Measurements from ENCODE around the gene TRIM67. TPM values are rescaled to one million over a fixed set of nuclear protein-coding genes. Genes with fewer than 3 reads are reported as not detected.

TRIM67 gene
- total RNA-seq, 1 donor from 2014 or later = not detected

DNA sequence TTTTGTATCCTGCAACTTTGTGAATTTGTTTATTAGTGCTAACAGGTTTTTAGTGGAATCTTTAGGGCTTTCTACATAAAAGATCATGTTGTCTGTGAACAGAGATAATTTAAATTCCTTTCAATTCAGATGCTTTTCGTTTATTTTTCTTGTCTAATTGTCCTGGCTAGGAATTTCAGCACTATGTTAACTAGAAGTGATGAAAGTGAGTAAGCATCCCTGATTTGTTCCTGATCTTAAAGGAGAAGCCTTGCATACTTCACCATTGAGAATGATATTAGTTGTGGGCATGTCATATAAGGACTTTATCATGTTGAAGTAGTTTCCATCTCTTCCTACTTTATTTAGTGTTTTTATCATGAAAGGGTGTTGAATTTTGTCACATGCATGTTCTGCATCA is 23.6 kb upstream of the TRIM67 start:
- H3K27ac ChIP-seq = no peak overlapping the region
- DNase-seq (ENCODE audit: low spot score in 2 of 2) = no peak

DNA sequence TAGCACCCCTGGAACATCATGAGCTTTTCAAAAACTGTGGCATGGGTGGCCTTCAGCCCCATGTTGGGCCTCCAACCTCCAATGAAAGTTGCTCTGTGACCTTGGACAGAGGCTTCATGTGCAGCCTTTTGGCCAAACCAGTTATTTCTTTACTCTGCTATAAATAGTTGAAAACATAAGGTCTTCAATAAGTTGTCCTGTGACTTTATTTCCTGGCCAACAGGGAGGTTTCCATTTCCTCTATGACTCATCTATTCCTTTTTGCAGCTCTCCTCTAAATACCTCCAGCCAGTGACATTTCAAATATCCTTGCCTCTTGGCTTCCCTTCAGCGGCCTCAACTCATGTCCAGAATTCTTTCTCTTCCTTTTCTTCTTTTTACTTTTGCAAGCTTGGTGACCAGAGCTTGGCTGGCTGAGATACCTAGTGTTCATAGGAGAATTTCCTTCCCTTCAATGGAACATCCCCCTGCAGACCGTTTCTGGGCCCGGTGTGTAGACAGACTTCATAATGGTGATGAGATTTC is 22.7 kb upstream of the TRIM67 start:
- Histone ChIP-seq H3K27me3 (no peaks in the 10 kb centered on the region), H3K4me1 (peaks cover 0 to 7% of the 10 kb centered on the region in 2 donors), H3K36me3 (no peaks in the 10 kb centered on the region), H3K4me3 (no peak overlapping the region), H3K9me3 (peaks cover 0 to 4% of the 10 kb centered on the region in 2 donors), H3K27ac (no peak overlapping the region)
- DNase-seq (ENCODE audit: low spot score in 2 of 2) = no peak
- intact Hi-C loops (cut with DNase I) = no loop called here
- TF ChIP-seq, protein P1, sequence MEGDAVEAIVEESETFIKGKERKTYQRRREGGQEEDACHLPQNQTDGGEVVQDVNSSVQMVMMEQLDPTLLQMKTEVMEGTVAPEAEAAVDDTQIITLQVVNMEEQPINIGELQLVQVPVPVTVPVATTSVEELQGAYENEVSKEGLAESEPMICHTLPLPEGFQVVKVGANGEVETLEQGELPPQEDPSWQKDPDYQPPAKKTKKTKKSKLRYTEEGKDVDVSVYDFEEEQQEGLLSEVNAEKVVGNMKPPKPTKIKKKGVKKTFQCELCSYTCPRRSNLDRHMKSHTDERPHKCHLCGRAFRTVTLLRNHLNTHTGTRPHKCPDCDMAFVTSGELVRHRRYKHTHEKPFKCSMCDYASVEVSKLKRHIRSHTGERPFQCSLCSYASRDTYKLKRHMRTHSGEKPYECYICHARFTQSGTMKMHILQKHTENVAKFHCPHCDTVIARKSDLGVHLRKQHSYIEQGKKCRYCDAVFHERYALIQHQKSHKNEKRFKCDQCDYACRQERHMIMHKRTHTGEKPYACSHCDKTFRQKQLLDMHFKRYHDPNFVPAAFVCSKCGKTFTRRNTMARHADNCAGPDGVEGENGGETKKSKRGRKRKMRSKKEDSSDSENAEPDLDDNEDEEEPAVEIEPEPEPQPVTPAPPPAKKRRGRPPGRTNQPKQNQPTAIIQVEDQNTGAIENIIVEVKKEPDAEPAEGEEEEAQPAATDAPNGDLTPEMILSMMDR (IDR thresholded peaks at IDR 0.05) = no peak

More for the DNA sequence above, 23.6 kb upstream of the TRIM67 start:
- intact Hi-C loops (cut with DNase I) = no loop called here
- Histone ChIP-seq H3K4me1 (peaks cover 0 to 7% of the 10 kb centered on the region in 2 donors), H3K4me3 (no peak overlapping the region), H3K36me3 (no peaks in the 10 kb centered on the region), H3K27me3 (no peaks in the 10 kb centered on the region), H3K9me3 (no peaks in the 10 kb centered on the region)
- TF ChIP-seq, protein P1 (IDR thresholded peaks at IDR 0.05) = no peak

DNA sequence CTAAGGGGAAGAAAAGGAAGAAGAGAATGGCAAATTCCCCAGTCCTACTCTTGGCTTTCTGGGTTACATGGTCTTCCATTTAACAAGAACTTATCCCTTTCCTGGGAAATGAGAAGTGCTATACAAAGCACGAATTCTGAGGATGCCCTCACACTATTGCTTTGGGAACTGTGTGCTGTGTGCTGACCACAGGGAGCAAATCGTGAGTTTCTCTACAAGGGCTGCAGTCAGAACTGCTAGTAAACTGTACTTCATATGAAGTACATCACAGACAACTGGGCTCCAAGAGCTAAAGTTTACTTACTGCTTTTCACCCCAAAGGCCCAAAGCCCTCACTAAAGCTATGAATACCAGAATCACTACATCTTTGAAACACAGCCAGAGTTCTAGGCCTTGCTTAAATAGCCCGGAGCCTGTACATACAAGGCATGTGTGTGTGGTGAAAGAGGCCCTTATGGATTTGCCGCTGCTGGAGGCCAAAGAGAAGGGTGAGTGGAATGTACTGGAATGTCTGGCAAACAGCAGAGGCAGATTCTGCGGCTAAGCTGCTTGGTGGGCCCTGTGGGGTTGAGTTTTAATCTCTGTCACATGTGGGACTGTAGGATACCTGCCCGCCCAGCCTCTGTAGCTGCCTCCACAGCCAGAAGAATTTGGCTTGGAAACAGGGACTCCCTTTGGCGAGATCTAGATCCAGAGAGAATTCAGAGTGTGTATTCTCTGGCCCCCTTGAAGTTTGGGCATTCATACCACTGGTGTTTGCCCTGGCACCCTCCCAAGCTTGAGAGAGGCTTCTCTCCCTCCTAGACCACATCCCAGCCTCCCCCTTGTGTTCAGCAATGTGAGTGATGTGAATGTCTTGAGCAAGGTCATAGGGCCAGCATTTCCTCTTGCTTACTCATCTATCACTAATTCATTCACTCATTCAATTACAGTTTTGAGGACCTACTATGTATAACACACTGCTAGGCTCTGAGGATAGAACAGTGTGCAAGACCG is 21.9 kb upstream of the TRIM67 start:
- peaks cover 0 to 7% of the 10 kb centered on the region in 2 donors for H3K4me1 ChIP-seq
- no peak overlapping the region for H3K27ac ChIP-seq
- H3K9me3 ChIP-seq = peaks cover 0 to 4% of the 10 kb centered on the region in 2 donors
- no peak for DNase-seq (ENCODE audit: low spot score in 2 of 2)
- no peak overlapping the region for H3K4me3 ChIP-seq
- H3K27me3 ChIP-seq = no peaks in the 10 kb centered on the region
- intact Hi-C loops (cut with DNase I) = no loop called here
- no peaks in the 10 kb centered on the region for H3K36me3 ChIP-seq
- TF ChIP-seq, protein P1 (IDR thresholded peaks at IDR 0.05) = no peak

DNA sequence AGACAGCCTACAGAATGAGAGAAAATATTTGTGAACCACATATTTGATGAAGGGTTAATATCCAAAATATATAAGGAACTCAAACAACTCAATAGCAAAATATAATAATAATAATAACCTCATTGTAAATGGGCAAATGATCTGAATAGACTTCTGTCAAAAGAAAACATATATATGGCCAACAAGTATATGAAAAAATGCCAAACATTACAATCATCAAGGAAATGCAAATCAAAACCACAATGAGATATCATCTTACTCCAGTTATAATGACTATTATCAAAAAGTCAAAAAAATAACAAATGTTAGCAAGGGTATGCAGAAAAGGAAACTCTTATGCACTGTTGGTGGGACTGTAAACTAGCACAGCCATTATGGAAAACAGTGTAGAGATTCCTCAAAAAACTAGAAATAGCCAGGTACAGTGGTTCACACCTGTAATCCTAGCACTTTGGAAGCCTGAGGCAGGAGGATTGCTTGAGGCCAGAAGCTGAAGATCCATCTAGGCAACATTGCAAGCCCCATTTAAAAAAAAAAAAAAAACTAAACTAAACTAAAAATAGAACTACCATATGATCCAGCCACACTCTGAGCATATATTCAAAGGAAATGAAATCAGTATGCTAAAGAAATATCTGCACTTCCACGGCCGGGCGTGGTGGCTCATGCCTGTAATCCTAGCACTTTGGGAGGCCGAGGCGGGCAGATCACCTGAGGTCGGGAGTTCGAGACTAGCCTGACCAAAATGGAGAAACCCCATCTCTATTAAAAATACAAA is 17.3 kb upstream of the TRIM67 start:
- TF ChIP-seq, protein P1 (IDR thresholded peaks at IDR 0.05) = no peak
- Histone ChIP-seq H3K27me3 (no peaks in the 10 kb centered on the region), H3K4me1 (peaks cover 0 to 4% of the 10 kb centered on the region in 2 donors), H3K9me3 (peaks cover 0 to 4% of the 10 kb centered on the region in 2 donors), H3K4me3 (no peak overlapping the region), H3K36me3 (no peaks in the 10 kb centered on the region), H3K27ac (no peak overlapping the region)
- intact Hi-C loops (cut with DNase I) = no loop called here
- DNase-seq (ENCODE audit: low spot score in 2 of 2) = no peak

DNA sequence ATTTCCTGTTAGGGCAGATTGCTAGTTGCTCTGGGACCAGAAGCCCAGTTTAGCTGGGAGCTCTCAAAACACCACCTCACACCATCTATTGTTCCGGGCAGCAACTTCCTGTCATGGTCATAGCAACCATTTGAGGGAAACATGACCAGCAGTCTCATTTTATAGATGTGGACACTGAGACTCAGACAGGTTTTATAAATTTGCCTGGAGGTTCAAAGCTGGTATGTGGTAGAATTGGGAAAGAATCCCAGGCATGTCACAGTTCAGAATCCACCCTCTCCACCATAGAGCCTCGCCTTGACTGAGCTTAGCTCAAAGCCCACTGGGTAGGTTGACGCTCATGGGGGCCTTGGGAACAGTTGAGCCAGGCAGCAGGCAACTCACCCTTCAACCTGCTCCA is 14.0 kb upstream of the TRIM67 start:
- intact Hi-C loops (cut with DNase I) = no loop called here
- no peaks in the 10 kb centered on the region for H3K4me1 ChIP-seq
- TF ChIP-seq, protein P1 (IDR thresholded peaks at IDR 0.05) = no peak
- no peaks in the 10 kb centered on the region for H3K27me3 ChIP-seq
- no peak overlapping the region for H3K27ac ChIP-seq
- no peak for DNase-seq (ENCODE audit: low spot score in 2 of 2)
- peaks cover 0 to 17% of the 10 kb centered on the region in 2 donors for H3K9me3 ChIP-seq
- no peak overlapping the region for H3K4me3 ChIP-seq
- H3K36me3 ChIP-seq = no peaks in the 10 kb centered on the region
